Cardiac septum (tissue), 1 donor: ENCODE data around the gene CDHR5. TPM values are rescaled to one million over a fixed set of nuclear protein-coding genes. Genes with fewer than 3 reads are reported as not detected.

Experiments
- DNase-seq: peaks from one replicate; pipeline ENCODE4 v3.0.0-alpha.2; 2020; ENCODE audit warnings: low spot score
- intact Hi-C: fragments of 100-400 bp; cut with DNase I; formaldehyde crosslinking; loops from one replicate; pipeline ENCODE4 v1.14.0; 2022
- total RNA-seq: library from RNA; stranded (reverse); fragmentation: NEBNext Ultra II Directional; extraction: Animal tissue kit (Norgen Biotek cat#: 25700); gene quantifications from one replicate; pipeline ENCODE4 v1.2.1, GENCODE V29; 2021
- donor health status: DM: no; HTN: no; CAD: no.

The CDHR5 gene
- total RNA-seq, 1 donor from 2014 or later, result not detected

- DNase-seq, result no peak
- intact Hi-C loops, result no loop called here
Observed at GRCh38 chr11:596374-596773, 28.4 kb downstream of the CDHR5 start.

GRCh38 chr11:595400-595799, 29.4 kb downstream of the CDHR5 start:
- intact Hi-C loops, result no loop called here
- DNase-seq, result no peak

- intact Hi-C loops, result no loop called here
- no peak for DNase-seq
Observed at GRCh38 chr11:593347-593746, 31.4 kb downstream of the CDHR5 start.

DNA sequence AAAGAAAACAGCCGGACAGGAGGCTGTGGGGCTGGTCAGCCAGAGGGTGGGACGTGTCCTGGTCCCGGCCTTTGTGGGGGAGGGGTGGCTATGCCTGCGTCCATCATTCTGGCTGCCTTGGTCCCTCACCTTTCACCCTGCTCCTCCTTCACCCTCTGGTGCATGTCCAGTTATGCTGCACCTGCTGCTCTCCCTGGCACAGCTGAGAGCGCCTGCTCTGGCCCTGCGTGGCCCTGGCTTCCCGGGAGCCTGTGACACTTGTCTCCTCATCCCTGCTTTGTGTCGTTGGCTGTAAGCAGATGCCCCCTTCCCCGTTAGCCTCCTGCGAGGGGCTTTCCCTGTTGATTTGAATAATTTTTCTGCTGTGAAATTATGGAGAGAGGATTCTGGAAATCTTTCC, 31.8 kb downstream of the CDHR5 start:
- no peak for DNase-seq
- intact Hi-C loops, result no loop called here

- no peak for DNase-seq
- intact Hi-C loops, result no loop called here
Observed at GRCh38 chr11:592501-592900, 32.3 kb downstream of the CDHR5 start.

DNA sequence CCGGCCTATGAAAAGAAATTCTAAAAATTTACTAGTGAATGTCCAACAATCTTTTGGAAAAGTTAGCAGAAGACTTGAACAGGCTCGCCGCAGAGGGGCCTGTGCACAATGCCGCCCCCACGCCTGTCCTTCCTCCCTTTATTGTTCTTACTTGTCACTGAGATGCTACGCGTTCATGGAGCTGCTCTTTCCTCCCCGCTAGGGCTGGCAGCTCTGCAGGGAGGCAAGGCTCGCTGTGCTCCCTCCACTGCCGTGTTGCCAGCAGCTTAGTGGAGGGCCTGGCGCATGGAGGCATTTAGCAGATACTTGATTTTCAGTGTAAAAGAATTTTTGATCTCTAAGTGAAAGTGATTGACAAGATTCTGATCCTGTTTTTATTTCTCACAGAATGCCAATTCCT, 33.8 kb downstream of the CDHR5 start:
- DNase-seq, result no peak

DNA sequence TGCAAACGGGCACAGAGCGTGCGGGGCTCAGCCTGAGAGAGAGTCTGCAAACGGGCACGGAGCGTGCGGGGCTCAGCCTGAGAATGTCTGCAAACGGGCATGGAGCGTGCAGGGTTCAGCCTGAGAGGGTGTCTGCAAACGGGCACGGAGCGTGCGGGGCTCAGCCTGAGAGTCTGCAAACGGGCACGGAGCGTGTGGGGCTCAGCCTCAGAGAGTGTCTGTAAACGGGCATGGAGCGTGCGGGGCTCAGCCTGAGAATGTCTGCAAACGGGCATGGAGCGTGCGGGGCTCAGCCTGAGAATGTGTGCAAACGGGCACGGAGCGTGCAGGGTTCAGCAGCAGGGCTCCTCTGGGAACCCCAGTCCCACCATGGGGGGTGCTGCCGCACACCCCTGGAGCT, 35.0 kb downstream of the CDHR5 start:
- intact Hi-C loops, result no loop called here
- DNase-seq, result no peak

More for the DNA sequence above, 33.8 kb downstream of the CDHR5 start:
- intact Hi-C loops, result no loop called here

GRCh38 chr11:587978-588380, 36.8 kb downstream of the CDHR5 start:
- intact Hi-C loops, result no loop called here
- DNase-seq, result no peak

- DNase-seq, result no peak
- intact Hi-C loops, result no loop called here
Observed at GRCh38 chr11:587546-587945, 37.2 kb downstream of the CDHR5 start.

DNA sequence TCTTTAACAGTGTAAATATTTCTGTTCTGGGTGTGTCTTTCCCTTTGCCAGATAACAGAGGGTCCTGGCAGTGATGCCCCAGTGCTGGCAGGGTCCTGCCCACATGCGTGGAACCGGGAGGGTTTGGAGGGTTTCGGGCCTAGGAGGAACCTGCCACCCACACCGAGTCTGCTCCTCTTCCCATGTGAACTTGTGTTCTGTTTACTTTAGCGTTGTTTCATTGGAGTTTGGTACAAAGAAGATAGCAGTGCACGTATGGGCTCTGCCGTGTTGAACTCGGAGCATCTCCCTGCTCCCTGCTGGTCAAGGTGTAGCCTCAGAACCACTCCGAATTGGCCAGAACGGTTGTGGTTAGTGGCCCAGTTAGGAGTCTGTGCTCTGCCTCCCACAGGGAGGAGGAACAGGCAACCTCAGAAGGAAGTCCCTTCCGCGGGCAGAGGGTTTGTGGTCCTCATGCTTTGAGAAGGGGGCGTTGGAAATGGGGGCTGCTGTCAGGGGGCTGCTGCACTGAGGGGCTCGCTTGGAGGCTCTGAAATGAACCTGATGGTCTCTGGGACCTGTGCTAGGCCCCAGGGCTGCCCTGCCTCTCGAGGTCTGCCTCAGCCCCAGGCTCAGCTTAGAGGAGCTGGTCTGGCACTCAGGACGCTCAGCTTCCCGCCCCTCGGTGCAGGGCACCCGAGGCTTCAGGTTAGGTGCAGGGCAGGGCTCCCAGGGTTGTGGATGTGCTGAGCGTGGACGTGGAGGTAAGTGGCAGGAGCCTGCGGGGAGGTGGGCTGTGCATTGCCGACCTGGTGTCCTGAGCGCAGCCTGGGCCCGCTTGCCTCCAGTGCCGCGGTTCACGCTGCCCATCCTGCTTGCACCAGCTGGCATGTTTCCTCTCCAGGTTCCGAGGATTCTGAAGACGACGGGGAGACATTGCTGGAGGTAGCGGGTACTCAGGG, 38.1 kb downstream of the CDHR5 start:
- DNase-seq, result no peak
- intact Hi-C loops, result no loop called here

DNA sequence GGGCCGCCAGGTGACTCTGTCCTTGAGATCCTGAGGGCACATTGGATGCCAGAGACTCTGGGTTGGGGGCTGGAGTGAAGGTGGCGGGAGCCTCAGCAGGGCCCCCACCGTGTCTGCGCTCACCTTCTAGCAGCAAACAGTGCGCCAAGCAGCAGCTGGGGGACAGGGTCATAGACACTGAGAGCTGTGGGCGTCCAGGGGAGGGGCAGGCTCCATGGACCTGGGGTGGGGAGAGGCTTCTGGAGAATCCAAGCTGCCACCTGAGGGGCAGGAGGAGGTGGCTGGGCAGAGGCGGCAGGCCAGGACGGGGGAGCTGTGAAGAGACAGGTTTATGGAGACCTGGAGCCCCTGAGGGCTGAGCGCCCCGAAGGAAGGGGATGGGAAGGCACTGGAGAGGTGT, 40.5 kb downstream of the CDHR5 start:
- intact Hi-C loops, result no loop called here
- no peak for DNase-seq

DNA sequence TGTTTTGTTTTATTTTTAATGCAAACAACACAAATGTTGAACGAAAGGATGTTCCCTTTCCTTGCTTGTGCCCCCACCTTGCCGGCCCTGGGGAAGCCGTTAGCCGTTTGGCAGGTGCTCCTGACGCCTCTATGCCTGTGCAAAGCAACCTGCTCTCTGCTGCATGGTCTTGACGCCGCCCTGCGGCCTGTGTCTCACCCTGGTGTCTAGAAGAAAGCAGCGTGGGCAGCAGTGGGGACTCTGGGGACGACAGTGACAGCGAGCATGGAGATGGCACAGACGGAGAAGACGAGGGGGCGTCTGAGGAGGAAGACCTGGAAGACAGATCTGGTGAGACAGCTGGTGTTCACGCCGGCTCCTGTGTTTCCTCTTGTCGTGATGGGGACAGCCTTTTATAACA, 43.0 kb downstream of the CDHR5 start:
- no peak for DNase-seq
- intact Hi-C loops, result no loop called here

- intact Hi-C loops, result no loop called here
- no peak for DNase-seq
Observed at GRCh38 chr11:581342-581741, 43.4 kb downstream of the CDHR5 start.

DNA sequence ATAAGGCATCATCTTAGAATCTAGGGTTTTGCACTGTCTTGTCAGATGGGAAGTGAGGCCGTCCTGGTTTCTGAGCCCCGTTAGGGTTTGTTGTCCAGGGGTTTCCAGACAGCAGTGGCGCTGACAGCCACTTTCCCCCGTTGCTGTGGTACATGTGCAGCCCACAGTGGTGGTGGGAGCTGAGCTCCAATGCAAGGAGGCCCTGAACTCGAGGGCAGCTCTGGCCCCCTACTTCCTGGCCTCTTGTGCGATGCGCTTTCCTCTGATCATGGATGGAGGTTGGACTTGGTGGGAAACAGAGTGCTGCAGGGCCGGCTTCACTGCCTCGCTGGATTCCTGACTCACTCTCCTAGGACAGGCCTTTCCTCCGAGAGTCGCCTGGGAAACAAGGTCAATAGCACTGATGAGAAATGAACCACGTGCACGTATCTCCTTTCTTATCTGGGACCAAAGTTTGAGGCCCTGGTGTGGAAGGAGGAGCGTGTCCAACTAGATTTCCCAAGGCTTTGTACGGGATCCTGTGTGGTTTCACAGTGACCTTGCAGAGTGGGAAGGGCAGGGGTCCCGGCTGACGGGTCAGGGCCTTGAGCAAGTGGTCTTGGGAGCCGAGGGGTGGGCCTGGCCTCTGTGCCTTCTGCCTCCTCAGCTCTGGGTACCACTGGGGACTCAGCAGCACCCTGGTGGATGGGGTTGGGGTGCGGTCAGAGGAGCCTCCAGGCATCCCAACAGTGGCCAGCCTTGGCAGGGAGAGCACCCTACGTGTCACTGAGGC, 44.7 kb downstream of the CDHR5 start:
- DNase-seq, result no peak
- intact Hi-C loops, result loop anchor here (5.0 kb wide), 1 partner anchor 37 kb away; the partner anchor contains the start of gene IRF7

- DNase-seq, result no peak
- intact Hi-C loops, result loop anchor here (5.0 kb wide), 1 partner anchor 39 kb away; the partner anchor contains the start of gene IRF7
Observed at GRCh38 chr11:578276-579035, 46.3 kb downstream of the CDHR5 start.

DNA sequence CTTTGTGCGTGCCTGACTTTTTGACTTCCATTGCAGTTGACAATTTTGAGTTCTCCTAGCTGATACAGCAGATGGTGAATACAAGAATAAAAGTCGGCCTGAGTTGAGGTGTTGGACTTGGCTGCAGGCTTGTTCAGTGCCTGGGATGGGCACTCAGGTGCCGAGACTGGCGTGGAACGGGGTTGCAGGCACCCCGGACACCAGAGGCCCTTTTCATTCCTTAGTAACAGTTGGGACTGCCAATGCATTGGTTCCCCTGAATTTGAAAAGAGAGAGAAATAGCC, 47.2 kb downstream of the CDHR5 start:
- DNase-seq, result no peak
- intact Hi-C loops, result loop anchor here (5.0 kb wide), 1 partner anchor 40 kb away; the partner anchor contains the start of gene IRF7

- no peak for DNase-seq
- intact Hi-C loops, result loop anchor here (1.0 to 5.0 kb wide), 2 partner anchors 40 to 42 kb away; partner anchors contain the start of genes HRAS and IRF7
Observed at GRCh38 chr11:576811-577610, 47.7 kb downstream of the CDHR5 start.

GRCh38 chr11:575996-576768, 48.6 kb downstream of the CDHR5 start, which contains the start of gene PHRF1:
Gene PHRF1 (plus strand): TSS chr11:576470. CDS start chr11:581513, 5,043 bp downstream.
- intact Hi-C loops, result loop anchor here (1.0 to 5.0 kb wide), 2 partner anchors 41 kb away; partner anchors contain the start of genes HRAS and IRF7
- peak; percentile 98 for DNase-seq
